Activated naive CD4-positive, alpha-beta T cell treated with anti-CD3 and anti-CD28 coated beads, Interleukin-2, amount 50 U/mL, for 72 hours (primary cell): ENCODE data around the gene CSF1. TPM values are rescaled to one million over a fixed set of nuclear protein-coding genes. Genes with fewer than 3 reads are reported as not detected.
A peak's percentile ranks its signal among the peaks of the same experiment; 100 is the strongest.
"Not testable (repeated sequence)": the region's sequence is repeated elsewhere in the genome, so short reads cannot be mapped to it uniquely, and the experiment has no call there.

Experiments
- ATAC-seq, 2 donors: fragments of 150-1000 bp; cut with Tn5 transposase; 2 replicates each; pipeline ENCODE4 v1.10.0; 2021; ENCODE audit warnings: mild to moderate bottlenecking in 2 of 2, moderate library complexity in 2 of 2
- DNase-seq, 2 donors: peaks; one replicate each; pipeline ENCODE4 v3.0.0; 2021 to 2022; ENCODE audit warnings: low spot score in 2 of 2
- H3K27ac Mint-ChIP-seq, 2 donors: one replicate each; pipeline ENCODE4 v1.8.0; 2022; ENCODE audit warnings: mild to moderate bottlenecking in 2 of 2, mixed read lengths in 2 of 2
- H3K36me3 Mint-ChIP-seq, 2 donors: one replicate each; pipeline ENCODE4 v1.8.0; 2022; ENCODE audit warnings: mixed read lengths in 2 of 2
- H3K9me3 Mint-ChIP-seq, 2 donors: one replicate each; pipeline ENCODE4 v1.8.0; 2022; ENCODE audit warnings: mixed read lengths in 2 of 2
- total RNA-seq, 2 donors: library from RNA; stranded (reverse); gene quantifications; one replicate each; pipeline ENCODE4 v1.2.3, GENCODE V29; 2022

CSF1 gene
- total RNA-seq, 2 donors from 2014 or later: 13.7 to 19.9 TPM

- ATAC-seq (peak in 1 of 2 donors; percentile 81), DNase-seq (no peak)
- peak overlapping the region; percentile 46 to 75 for H3K27ac Mint-ChIP-seq
- peaks cover 5 to 14% of the 10 kb centered on the region in 2 donors for H3K36me3 Mint-ChIP-seq
- peaks cover 3 to 23% of the 10 kb centered on the region in 2 donors for H3K9me3 Mint-ChIP-seq
Observed at GRCh38 chr1:109933856-109934711, 23.4 kb downstream of the CSF1 start.

- H3K36me3 Mint-ChIP-seq: peaks cover 5 to 14% of the 10 kb centered on the region in 2 donors
- DNase-seq: no peak
- H3K9me3 Mint-ChIP-seq: peaks cover 3 to 28% of the 10 kb centered on the region in 2 donors
- H3K27ac Mint-ChIP-seq: no peak overlapping the region
- no peak for ATAC-seq
Observed at GRCh38 chr1:109935451-109935900, 24.8 kb downstream of the CSF1 start.

GRCh38 chr1:109937738-109938137 is 27.1 kb downstream of the CSF1 start:
- Mint-ChIP-seq H3K9me3 (peaks cover 3 to 28% of the 10 kb centered on the region in 2 donors), H3K27ac (no peak overlapping the region), H3K36me3 (peaks cover 5 to 14% of the 10 kb centered on the region in 2 donors)
- ATAC-seq: no peak
- no peak for DNase-seq

- DNase-seq: no peak
- Mint-ChIP-seq H3K36me3 (peaks cover 5 to 14% of the 10 kb centered on the region in 2 donors), H3K27ac (no peak overlapping the region), H3K9me3 (peaks cover 3 to 28% of the 10 kb centered on the region in 2 donors)
- no peak for ATAC-seq
Observed at GRCh38 chr1:109938556-109938955, 27.9 kb downstream of the CSF1 start.

- peaks cover 0 to 7% of the 10 kb centered on the region in 2 donors for H3K36me3 Mint-ChIP-seq
- DNase-seq: no peak
- peaks cover 0 to 21% of the 10 kb centered on the region in 2 donors for H3K9me3 Mint-ChIP-seq
- no peak for ATAC-seq
- no peak overlapping the region for H3K27ac Mint-ChIP-seq
Observed at GRCh38 chr1:109942434-109942833, 31.8 kb downstream of the CSF1 start.

GRCh38 chr1:109944541-109944940 is 33.9 kb downstream of the CSF1 start:
- no peaks in the 10 kb centered on the region for H3K36me3 Mint-ChIP-seq
- peak overlapping the region in 1 of 2 donors; percentile 1 for H3K27ac Mint-ChIP-seq
- H3K9me3 Mint-ChIP-seq: peaks cover 0 to 10% of the 10 kb centered on the region in 2 donors
- ATAC-seq (no peak), DNase-seq (no peak)

- Mint-ChIP-seq H3K9me3 (peaks cover 0 to 8% of the 10 kb centered on the region in 2 donors), H3K36me3 (no peaks in the 10 kb centered on the region), H3K27ac (no peak overlapping the region)
- no peak for ATAC-seq
- DNase-seq: no peak
Observed at GRCh38 chr1:109946511-109946910, 35.9 kb downstream of the CSF1 start.

- no peaks in the 10 kb centered on the region for H3K36me3 Mint-ChIP-seq
- H3K27ac Mint-ChIP-seq: no peak overlapping the region
- H3K9me3 Mint-ChIP-seq: peaks cover 0 to 8% of the 10 kb centered on the region in 2 donors
- DNase-seq (no peak), ATAC-seq (no peak)
Observed at GRCh38 chr1:109947582-109948284, 37.1 kb downstream of the CSF1 start.

- no peaks in the 10 kb centered on the region for H3K36me3 Mint-ChIP-seq
- H3K9me3 Mint-ChIP-seq: peaks cover 0 to 8% of the 10 kb centered on the region in 2 donors
- DNase-seq: no peak
- H3K27ac Mint-ChIP-seq: no peak overlapping the region
- ATAC-seq: no peak
Observed at GRCh38 chr1:109948285-109948630, 37.6 kb downstream of the CSF1 start.

- H3K27ac Mint-ChIP-seq: no peak overlapping the region
- H3K9me3 Mint-ChIP-seq: peaks cover 0 to 5% of the 10 kb centered on the region in 2 donors
- H3K36me3 Mint-ChIP-seq: no peaks in the 10 kb centered on the region
- no peak for DNase-seq
- ATAC-seq: no peak
Observed at GRCh38 chr1:109950038-109950437, 39.4 kb downstream of the CSF1 start.

GRCh38 chr1:109950509-109950908 is 39.9 kb downstream of the CSF1 start:
- no peak for ATAC-seq
- H3K36me3 Mint-ChIP-seq: no peaks in the 10 kb centered on the region

GRCh38 chr1:109951501-109951900 is 40.9 kb downstream of the CSF1 start:
- not testable (repeated sequence) for H3K9me3 Mint-ChIP-seq, DNase-seq, H3K27ac Mint-ChIP-seq, H3K36me3 Mint-ChIP-seq, ATAC-seq

More at GRCh38 chr1:109950509-109950908, 39.9 kb downstream of the CSF1 start:
- no peak overlapping the region for H3K27ac Mint-ChIP-seq
- peaks cover 0 to 5% of the 10 kb centered on the region in 2 donors for H3K9me3 Mint-ChIP-seq
- DNase-seq: no peak

GRCh38 chr1:109954041-109954512 is 43.4 kb downstream of the CSF1 start:
- DNase-seq (no peak), ATAC-seq (no peak)
- no peaks in the 10 kb centered on the region for H3K36me3 Mint-ChIP-seq
- no peaks in the 10 kb centered on the region for H3K9me3 Mint-ChIP-seq
- no peak overlapping the region for H3K27ac Mint-ChIP-seq

GRCh38 chr1:109959632-109959973 is 49.0 kb downstream of the CSF1 start:
- ATAC-seq (no peak), DNase-seq (no peak)
- Mint-ChIP-seq H3K36me3 (no peaks in the 10 kb centered on the region), H3K9me3 (no peaks in the 10 kb centered on the region), H3K27ac (no peak overlapping the region)

GRCh38 chr1:109959974-109960744 is 49.5 kb downstream of the CSF1 start:
- DNase-seq (no peak), ATAC-seq (no peak)
- Mint-ChIP-seq H3K9me3 (no peaks in the 10 kb centered on the region), H3K27ac (no peak overlapping the region), H3K36me3 (no peaks in the 10 kb centered on the region)

- ATAC-seq: no peak
- no peaks in the 10 kb centered on the region for H3K36me3 Mint-ChIP-seq
- no peak for DNase-seq
- H3K27ac Mint-ChIP-seq: no peak overlapping the region
- H3K9me3 Mint-ChIP-seq: no peaks in the 10 kb centered on the region
Observed at GRCh38 chr1:109960745-109961094, 50.1 kb downstream of the CSF1 start.

GRCh38 chr1:109963864-109964263 is 53.2 kb downstream of the CSF1 start:
- ATAC-seq (no peak), DNase-seq (no peak)
- Mint-ChIP-seq H3K36me3 (no peaks in the 10 kb centered on the region), H3K27ac (no peak overlapping the region), H3K9me3 (no peaks in the 10 kb centered on the region)
